OCI-M1 (cell line): ENCODE results near the gene KCNQ5.

ENCODE experiments used
- DNase-seq: peaks from one replicate; lab custom pipeline; 2025; lab: John Stamatoyannopoulos, UW

The KCNQ5 gene

GRCh38 chr6:72905705-72906478, 284.0 kb downstream of the KCNQ5 start:
- DNase-seq: no peak

GRCh38 chr6:72911463-72912155, 289.7 kb downstream of the KCNQ5 start:
- peak; percentile 79 for DNase-seq

GRCh38 chr6:72913797-72914196, 291.9 kb downstream of the KCNQ5 start:
- DNase-seq: peak; percentile 79

- DNase-seq: no peak
Measured at GRCh38 chr6:72916298-72916697, 294.4 kb downstream of the KCNQ5 start.

- no peak for DNase-seq
Measured at GRCh38 chr6:72916906-72917305, 295.0 kb downstream of the KCNQ5 start.

GRCh38 chr6:72922401-72922800, 300.5 kb downstream of the KCNQ5 start:
- DNase-seq: no peak

GRCh38 chr6:72925136-72925535, 303.3 kb downstream of the KCNQ5 start:
- no peak for DNase-seq

- no peak for DNase-seq
Measured at GRCh38 chr6:72930556-72931132, 308.8 kb downstream of the KCNQ5 start.

- DNase-seq: no peak
Measured at GRCh38 chr6:72931325-72931887, 309.5 kb downstream of the KCNQ5 start.

- no peak for DNase-seq
Measured at GRCh38 chr6:72933233-72933632, 311.4 kb downstream of the KCNQ5 start.

GRCh38 chr6:72936766-72937559, 315.1 kb downstream of the KCNQ5 start:
- no peak for DNase-seq

- no peak for DNase-seq
Measured at GRCh38 chr6:72938104-72938503, 316.2 kb downstream of the KCNQ5 start.

- no peak for DNase-seq
Measured at GRCh38 chr6:72939004-72939403, 317.1 kb downstream of the KCNQ5 start.

GRCh38 chr6:72940265-72940664, 318.4 kb downstream of the KCNQ5 start:
- no peak for DNase-seq

GRCh38 chr6:72941263-72941662, 319.4 kb downstream of the KCNQ5 start:
- DNase-seq: no peak

- DNase-seq: no peak
Measured at GRCh38 chr6:72941751-72942150, 319.9 kb downstream of the KCNQ5 start.

- DNase-seq: no peak
Measured at GRCh38 chr6:72943699-72944098, 321.8 kb downstream of the KCNQ5 start.

- no peak for DNase-seq
Measured at GRCh38 chr6:72944660-72945059, 322.8 kb downstream of the KCNQ5 start.

- DNase-seq: no peak
Measured at GRCh38 chr6:72946774-72947173, 324.9 kb downstream of the KCNQ5 start.

GRCh38 chr6:72947534-72947933, 325.7 kb downstream of the KCNQ5 start:
- DNase-seq: no peak

GRCh38 chr6:72948153-72948552, 326.3 kb downstream of the KCNQ5 start:
- no peak for DNase-seq
